PC-3 (cell line): ENCODE measurements around the gene TM4SF4.

Experiments
- EZH2phosphoT487 ChIP-seq: fragments of 300-600 bp; sonication (generic); IDR thresholded peaks from 2 replicates; pipeline ENCODE4 v1.6.1; 2018; ENCODE audit warnings: mild to moderate bottlenecking, antibody characterized with exemption, low read length, borderline replicate concordance
- TF ChIP-seq, protein P1 (sequence below): fragments of 300-600 bp; sonication (generic); conservative IDR thresholded peaks from 2 replicates; pipeline ENCODE4 v1.5.1; 2017; ENCODE audit warnings: antibody characterized with exemption, low read depth, mild to moderate bottlenecking, low read length

DNA sequence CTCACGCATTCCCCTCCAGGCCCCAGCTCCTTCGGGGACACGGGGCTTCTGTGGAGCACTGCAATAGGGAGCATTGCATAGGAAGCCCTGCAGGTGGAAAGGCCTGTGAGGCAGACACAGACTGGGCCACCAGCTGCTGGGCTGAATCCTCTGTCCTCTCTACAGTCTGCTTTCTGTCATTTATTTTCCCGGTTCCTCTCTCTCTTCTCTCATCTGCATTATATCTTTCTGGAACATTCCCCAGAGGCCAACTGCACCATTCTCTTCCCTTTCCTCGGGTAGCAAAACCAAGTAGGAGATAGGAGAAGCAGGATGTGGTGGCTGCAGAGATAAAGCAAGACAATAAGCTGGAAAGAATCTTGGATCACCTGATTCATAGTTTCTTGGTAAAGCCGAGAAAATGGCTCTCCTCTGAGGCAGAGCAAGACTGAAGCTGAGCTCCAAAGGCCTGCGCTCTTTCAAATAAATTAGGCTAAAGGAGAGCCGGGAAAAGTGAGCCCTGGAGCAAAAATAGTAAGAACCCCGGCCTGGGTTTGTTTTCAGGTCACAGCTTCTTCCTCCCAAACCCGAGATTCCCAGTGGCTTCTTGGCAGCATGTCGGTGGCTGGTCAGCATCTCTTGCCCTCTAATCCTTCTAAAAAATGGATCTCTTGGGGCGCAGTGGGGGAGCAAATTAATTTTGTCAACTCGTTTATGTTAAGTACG, 5.3 kb downstream of the TM4SF4 start:
- TF ChIP-seq, protein P1, sequence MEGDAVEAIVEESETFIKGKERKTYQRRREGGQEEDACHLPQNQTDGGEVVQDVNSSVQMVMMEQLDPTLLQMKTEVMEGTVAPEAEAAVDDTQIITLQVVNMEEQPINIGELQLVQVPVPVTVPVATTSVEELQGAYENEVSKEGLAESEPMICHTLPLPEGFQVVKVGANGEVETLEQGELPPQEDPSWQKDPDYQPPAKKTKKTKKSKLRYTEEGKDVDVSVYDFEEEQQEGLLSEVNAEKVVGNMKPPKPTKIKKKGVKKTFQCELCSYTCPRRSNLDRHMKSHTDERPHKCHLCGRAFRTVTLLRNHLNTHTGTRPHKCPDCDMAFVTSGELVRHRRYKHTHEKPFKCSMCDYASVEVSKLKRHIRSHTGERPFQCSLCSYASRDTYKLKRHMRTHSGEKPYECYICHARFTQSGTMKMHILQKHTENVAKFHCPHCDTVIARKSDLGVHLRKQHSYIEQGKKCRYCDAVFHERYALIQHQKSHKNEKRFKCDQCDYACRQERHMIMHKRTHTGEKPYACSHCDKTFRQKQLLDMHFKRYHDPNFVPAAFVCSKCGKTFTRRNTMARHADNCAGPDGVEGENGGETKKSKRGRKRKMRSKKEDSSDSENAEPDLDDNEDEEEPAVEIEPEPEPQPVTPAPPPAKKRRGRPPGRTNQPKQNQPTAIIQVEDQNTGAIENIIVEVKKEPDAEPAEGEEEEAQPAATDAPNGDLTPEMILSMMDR: no peak
- TF ChIP-seq EZH2phosphoT487: no peak
